Right hindlimb (tissue), 1 donor: ENCODE data around the gene IGLL5.
"Not testable (repeated sequence)": the region's sequence is repeated elsewhere in the genome, so short reads cannot be mapped to it uniquely, and the experiment has no call there.

Experiments used
- DNase-seq: peaks from one replicate; pipeline ENCODE4 v3.0.0-alpha.2; 2018

Gene IGLL5

GRCh38 chr22:22902247-22903001 is 14.8 kb downstream of the IGLL5 start:
- peak; percentile 38 for DNase-seq

- peak; percentile 51 for DNase-seq
Observed at GRCh38 chr22:22903355-22903777, 15.8 kb downstream of the IGLL5 start.

- not testable (repeated sequence) for DNase-seq
Observed at GRCh38 chr22:22903781-22904192, 16.2 kb downstream of the IGLL5 start.

GRCh38 chr22:22904736-22905135 is 17.1 kb downstream of the IGLL5 start:
- not testable (repeated sequence) for DNase-seq

- not testable (repeated sequence) for DNase-seq
Observed at GRCh38 chr22:22906391-22906790, 18.8 kb downstream of the IGLL5 start.

GRCh38 chr22:22906907-22907550 is 19.4 kb downstream of the IGLL5 start:
- DNase-seq: no peak

GRCh38 chr22:22907551-22908494 is 20.2 kb downstream of the IGLL5 start:
- DNase-seq: no peak

- DNase-seq: no peak
Observed at GRCh38 chr22:22908495-22908861, 20.9 kb downstream of the IGLL5 start.

- DNase-seq: no peak
Observed at GRCh38 chr22:22908941-22909604, 21.5 kb downstream of the IGLL5 start.

GRCh38 chr22:22909605-22910271 is 22.1 kb downstream of the IGLL5 start:
- no peak for DNase-seq

- DNase-seq: no peak
Observed at GRCh38 chr22:22910272-22911240, 22.9 kb downstream of the IGLL5 start.

- DNase-seq: no peak
Observed at GRCh38 chr22:22911327-22912134, 23.9 kb downstream of the IGLL5 start.

- DNase-seq: no peak
Observed at GRCh38 chr22:22912135-22912987, 24.7 kb downstream of the IGLL5 start.

GRCh38 chr22:22912988-22913253 is 25.3 kb downstream of the IGLL5 start:
- DNase-seq: no peak

GRCh38 chr22:22913989-22914388 is 26.4 kb downstream of the IGLL5 start:
- DNase-seq: no peak

GRCh38 chr22:22914726-22915669 is 27.4 kb downstream of the IGLL5 start:
- DNase-seq: no peak

GRCh38 chr22:22915670-22916035 is 28.0 kb downstream of the IGLL5 start:
- DNase-seq: no peak
